ENCODE data around the gene ZBTB43. TPM values are rescaled to one million over a fixed set of nuclear protein-coding genes. Genes with fewer than 3 reads are reported as not detected.
A peak's percentile ranks its signal among the peaks of the same experiment; 100 is the strongest.

ZBTB43 gene
- 10 to 100 TPM; 17.4 to 24.2 TPM for total RNA-seq
- 7.9 TPM for polyA plus RNA-seq (2013, experiment 1 of 2)
- 12.3 TPM for polyA plus RNA-seq (2013, experiment 2 of 2)
- long read RNA-seq, experiment 1, full-length matches to known transcripts, result 2 of 3 reads
- long read RNA-seq, experiment 1, partial matches to known transcripts, result 0 of 3 reads
- long read RNA-seq, experiment 1, other reads (novel, unspliced or antisense), result 1 of 3 reads
- long read RNA-seq, experiment 2, full-length matches to known transcripts, result 20 of 20 reads
- long read RNA-seq, experiment 2, partial matches to known transcripts, result 0 of 20 reads
- long read RNA-seq, experiment 2, other reads (novel, unspliced or antisense), result 0 of 20 reads
- long read RNA-seq, experiment 3, full-length matches to known transcripts, result 63 of 66 reads
- long read RNA-seq, experiment 3, partial matches to known transcripts, result 2 of 66 reads
- long read RNA-seq, experiment 3, other reads (novel, unspliced or antisense), result 1 of 66 reads
- long read RNA-seq, experiment 4, full-length matches to known transcripts, result 9 of 9 reads
- long read RNA-seq, experiment 4, partial matches to known transcripts, result 0 of 9 reads
- long read RNA-seq, experiment 4, other reads (novel, unspliced or antisense), result 0 of 9 reads

DNA sequence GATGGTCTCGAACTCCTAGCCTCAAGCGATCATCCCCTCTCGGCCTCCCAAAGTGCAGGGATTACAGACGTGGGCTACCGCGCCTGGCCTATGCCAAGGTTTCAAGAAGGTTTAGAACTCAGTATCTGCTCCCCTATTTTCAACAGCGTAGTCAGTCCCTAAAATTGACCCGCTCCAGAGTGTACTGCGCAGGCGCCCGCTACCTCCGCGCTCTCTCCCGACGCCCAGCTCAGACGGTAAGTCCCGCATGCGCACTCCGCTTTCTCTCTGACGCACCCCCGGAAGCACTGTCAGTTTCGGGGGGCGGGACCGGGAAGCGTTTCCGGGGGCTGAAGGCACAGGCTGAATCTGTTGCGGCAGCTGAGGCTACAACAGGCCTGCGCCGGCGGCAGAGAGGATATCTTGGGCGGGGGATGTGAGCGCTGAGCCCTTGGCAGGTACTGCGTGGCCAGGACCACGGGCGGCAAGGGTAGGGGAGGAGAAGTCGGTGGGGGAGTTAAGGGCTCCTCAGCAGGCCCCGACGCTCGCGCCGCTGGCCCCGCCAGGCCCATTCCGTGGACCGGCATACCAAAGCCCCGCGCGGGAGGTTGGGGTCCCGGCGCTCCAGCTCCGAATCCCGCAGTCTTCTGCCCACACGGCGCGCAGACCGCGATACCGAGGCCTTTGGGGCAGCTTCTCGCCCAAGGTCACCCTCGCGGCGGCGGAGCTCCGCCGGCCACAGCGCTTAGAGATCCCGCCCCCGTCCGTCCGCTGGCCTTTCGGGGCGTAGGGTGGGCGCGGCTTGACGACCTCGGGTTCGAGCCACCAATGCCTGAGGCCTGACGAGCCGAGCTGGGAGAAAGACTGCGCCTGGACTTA lies at the start of gene ZBTB43:
TSS of gene ZBTB43 (plus strand) at position 345 of the 858 bp plus-strand sequence. CDS start 27,470 bp downstream, outside the sequence.
- Mint-ChIP-seq H3K4me3 (peak within 1 kb of the TSS; percentile 91), H3K4me1 (peaks cover 13% of the 10 kb centered on the region), H3K27ac (peak within 1 kb of the TSS; percentile 94), H3K27me3 (ENCODE audit: insufficient read depth) (peaks cover 13% of the 10 kb centered on the region), H3K9me3 (peaks cover 5% of the 10 kb centered on the region), H3K36me3 (ENCODE audit: low read depth) (peaks cover 2% of the 10 kb centered on the region)
- H3K36me3 ChIP-seq (ENCODE audit: control insufficient read depth, insufficient read depth, low read length), result peaks cover 23% of the 10 kb centered on the region
- H3K4me3 ChIP-seq (ENCODE audit: low read length), result peak within 1 kb of the TSS; percentile 94
- DNase-seq, result peak; percentile 99
- 3 to 6% methylated on average over 26 to 79 of the region's 79 CpGs for WGBS, 2 experiments (ENCODE audit: insufficient coverage in 1 of 2, insufficient read length in 1 of 2)
- peaks cover 9% of the 10 kb centered on the region for H3K27me3 ChIP-seq (ENCODE audit: control insufficient read depth, insufficient read depth, low read length, poor library complexity, severe bottlenecking)
- TF ChIP-seq CTCF (conservative IDR thresholded peaks at IDR 0.05), result no peak
- H3K4me1 ChIP-seq (ENCODE audit: control insufficient read depth, insufficient read depth, low read length), result peaks cover 4% of the 10 kb centered on the region
- peak within 1 kb of the TSS; percentile 57 for H3K9ac ChIP-seq (ENCODE audit: extremely low read depth, low read length, poor library complexity, severe bottlenecking)
- H3K27ac ChIP-seq (ENCODE audit: low read depth, low read length), result peak within 1 kb of the TSS; percentile 63
- no peaks in the 10 kb centered on the region for H3K9me3 ChIP-seq (ENCODE audit: control insufficient read depth, low read length)

GRCh38 chr9:126755317-126755875 lies 49.4 kb upstream of the ZBTB43 start:
- no peaks in the 10 kb centered on the region for H3K27me3 ChIP-seq (ENCODE audit: control insufficient read depth, insufficient read depth, low read length, poor library complexity, severe bottlenecking)
- no peak overlapping the region for H3K4me3 ChIP-seq (ENCODE audit: low read length)
- WGBS, 2 experiments (ENCODE audit: insufficient coverage in 1 of 2, insufficient read length in 1 of 2), result 84 to 95% methylated on average over 10 to 19 of the region's 19 CpGs
- no peaks in the 10 kb centered on the region for H3K9me3 Mint-ChIP-seq
- no peaks in the 10 kb centered on the region for H3K4me1 Mint-ChIP-seq
- no peaks in the 10 kb centered on the region for H3K9me3 ChIP-seq (ENCODE audit: control insufficient read depth, low read length)
- no peaks in the 10 kb centered on the region for H3K36me3 Mint-ChIP-seq (ENCODE audit: low read depth)
- peaks cover 20% of the 10 kb centered on the region for H3K27me3 Mint-ChIP-seq (ENCODE audit: insufficient read depth)
- no peak overlapping the region for H3K9ac ChIP-seq (ENCODE audit: extremely low read depth, low read length, poor library complexity, severe bottlenecking)
- H3K4me1 ChIP-seq (ENCODE audit: control insufficient read depth, insufficient read depth, low read length), result no peaks in the 10 kb centered on the region
- TF ChIP-seq CTCF (conservative IDR thresholded peaks at IDR 0.05), result no peak
- DNase-seq, result no peak
- no peaks in the 10 kb centered on the region for H3K36me3 ChIP-seq (ENCODE audit: control insufficient read depth, insufficient read depth, low read length)
- no peak overlapping the region for H3K27ac ChIP-seq (ENCODE audit: low read depth, low read length)
- H3K27ac Mint-ChIP-seq, result no peak overlapping the region
- no peak overlapping the region for H3K4me3 Mint-ChIP-seq

GRCh38 chr9:126756238-126756637 lies 48.6 kb upstream of the ZBTB43 start:
- Mint-ChIP-seq H3K4me3 (no peak overlapping the region), H3K27me3 (ENCODE audit: insufficient read depth) (peaks cover 11% of the 10 kb centered on the region), H3K36me3 (ENCODE audit: low read depth) (no peaks in the 10 kb centered on the region), H3K9me3 (no peaks in the 10 kb centered on the region), H3K4me1 (no peaks in the 10 kb centered on the region), H3K27ac (no peak overlapping the region)
- Histone ChIP-seq H3K27me3 (ENCODE audit: control insufficient read depth, insufficient read depth, low read length, poor library complexity, severe bottlenecking) (no peaks in the 10 kb centered on the region), H3K36me3 (ENCODE audit: control insufficient read depth, insufficient read depth, low read length) (no peaks in the 10 kb centered on the region), H3K9ac (ENCODE audit: extremely low read depth, low read length, poor library complexity, severe bottlenecking) (no peak overlapping the region), H3K4me3 (ENCODE audit: low read length) (no peak overlapping the region), H3K4me1 (ENCODE audit: control insufficient read depth, insufficient read depth, low read length) (no peaks in the 10 kb centered on the region), H3K9me3 (ENCODE audit: control insufficient read depth, low read length) (no peaks in the 10 kb centered on the region), H3K27ac (ENCODE audit: low read depth, low read length) (no peak overlapping the region)
- WGBS, 2 experiments (ENCODE audit: insufficient coverage in 1 of 2, insufficient read length in 1 of 2), result 91% methylated on average over 5 of the region's 5 CpGs; no CpG with 5 or more reads in 1 of the 2 experiments
- DNase-seq, result no peak
- no peak for TF ChIP-seq CTCF (conservative IDR thresholded peaks at IDR 0.05)

Data from endodermal cell (in vitro differentiated cells).